Islet of Langerhans (tissue), 1 donor: ENCODE results near the gene EIF2B1.
"Not testable (repeated sequence)": the region's sequence is repeated elsewhere in the genome, so short reads cannot be mapped to it uniquely, and the experiment has no call there.

Experiments
- FAIRE-seq: peaks from one replicate; lab custom pipeline; 2011; peaks lifted over from hg19 to GRCh38; lab: Jason Lieb, UNC

EIF2B1 gene

DNA sequence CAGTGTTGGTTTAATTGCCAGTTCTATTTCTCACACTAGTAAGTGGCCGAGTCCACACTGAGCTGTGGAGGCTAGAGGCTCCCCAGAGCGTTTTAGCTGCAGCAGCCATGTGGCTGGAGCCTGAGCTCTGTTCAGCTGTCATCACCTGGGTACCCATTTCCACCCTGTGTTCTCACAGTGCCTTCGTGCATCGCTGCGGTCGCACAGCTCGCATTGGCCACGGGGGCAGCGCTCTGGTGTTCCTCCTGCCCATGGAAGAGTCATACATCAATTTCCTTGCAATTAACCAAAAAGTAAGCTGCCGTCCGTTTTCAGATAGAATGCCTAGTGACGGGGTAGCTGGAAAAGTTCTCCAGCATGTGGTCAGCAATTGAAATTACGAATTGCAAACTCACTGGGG is 15.9 kb downstream of the EIF2B1 start:
- FAIRE-seq, result no peak

DNA sequence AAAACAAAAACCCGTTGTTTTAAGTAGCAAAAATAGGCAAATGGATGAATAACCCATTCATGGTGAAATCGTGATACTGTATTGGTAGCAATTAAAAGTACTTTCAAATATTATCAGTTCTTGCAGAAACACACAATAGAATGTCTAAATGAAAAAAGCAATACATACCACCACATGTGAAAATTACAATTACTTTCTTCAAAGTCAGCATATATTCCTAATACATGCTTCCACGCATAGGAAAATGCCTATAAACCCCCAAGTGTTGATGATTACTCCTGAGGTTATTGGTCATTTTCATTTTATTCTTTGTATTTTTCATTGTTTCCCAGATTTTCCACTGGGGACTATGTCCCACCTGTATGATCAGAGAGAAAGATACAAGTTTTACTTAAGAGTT is 16.3 kb downstream of the EIF2B1 start:
- no peak for FAIRE-seq

DNA sequence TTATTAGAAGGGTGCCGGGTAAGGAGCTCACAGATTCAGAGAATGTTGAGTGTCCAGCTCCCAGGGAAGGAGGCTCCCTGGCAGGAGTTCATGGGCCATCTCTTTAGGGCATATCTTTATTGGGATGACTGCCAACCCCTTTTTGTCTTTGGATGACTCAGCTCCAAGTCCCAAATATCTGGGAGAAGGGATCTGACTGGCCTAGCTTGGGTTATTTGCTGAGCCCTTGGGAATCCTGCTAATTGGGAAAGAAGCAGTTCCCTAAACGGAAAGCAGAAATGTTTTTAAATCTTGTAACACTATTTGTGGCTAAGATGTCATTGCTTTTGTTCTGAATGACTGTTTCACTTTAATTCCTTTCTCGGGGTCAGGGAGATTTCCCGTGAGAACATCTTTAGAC is 19.0 kb downstream of the EIF2B1 start:
- FAIRE-seq, result no peak

DNA sequence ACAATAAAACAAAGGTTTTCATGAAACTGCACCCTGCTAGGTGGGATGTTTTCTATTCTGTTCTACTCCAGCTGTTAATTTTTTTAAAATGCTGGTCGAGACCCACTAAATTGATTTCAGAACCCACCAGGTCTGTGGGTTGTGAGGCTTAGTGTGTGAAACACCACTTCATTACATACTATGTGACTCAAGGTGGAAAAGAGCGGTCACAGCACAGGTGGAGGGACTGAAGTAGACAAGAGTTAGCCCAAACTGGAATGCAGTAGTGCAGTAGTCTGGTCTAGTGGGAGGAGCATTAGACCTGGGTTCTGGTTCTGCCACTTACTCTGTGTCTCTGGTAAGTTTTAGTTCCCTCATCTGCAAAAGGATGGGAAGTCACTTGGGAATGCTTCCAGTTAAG is 19.4 kb downstream of the EIF2B1 start:
- no peak for FAIRE-seq

DNA sequence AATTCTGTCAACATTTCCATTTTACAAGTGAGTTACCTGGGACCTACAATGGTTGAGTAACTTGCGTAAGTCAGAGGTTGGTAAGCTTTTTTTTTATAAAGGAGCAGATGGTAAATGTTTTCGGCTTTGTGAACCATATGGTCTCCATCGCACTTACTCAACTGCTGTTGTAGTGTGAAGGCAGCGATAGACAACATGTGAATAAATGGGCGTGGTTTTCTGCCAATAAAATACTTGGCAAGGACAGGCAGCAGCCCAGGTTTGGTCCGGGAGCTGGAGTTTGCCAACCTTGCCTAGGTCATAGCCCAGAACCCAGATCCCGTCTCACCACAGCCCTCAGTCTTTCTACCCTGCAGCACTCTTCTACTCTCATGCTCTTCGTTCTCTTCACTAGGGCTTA is 25.3 kb downstream of the EIF2B1 start:
- no peak for FAIRE-seq

DNA sequence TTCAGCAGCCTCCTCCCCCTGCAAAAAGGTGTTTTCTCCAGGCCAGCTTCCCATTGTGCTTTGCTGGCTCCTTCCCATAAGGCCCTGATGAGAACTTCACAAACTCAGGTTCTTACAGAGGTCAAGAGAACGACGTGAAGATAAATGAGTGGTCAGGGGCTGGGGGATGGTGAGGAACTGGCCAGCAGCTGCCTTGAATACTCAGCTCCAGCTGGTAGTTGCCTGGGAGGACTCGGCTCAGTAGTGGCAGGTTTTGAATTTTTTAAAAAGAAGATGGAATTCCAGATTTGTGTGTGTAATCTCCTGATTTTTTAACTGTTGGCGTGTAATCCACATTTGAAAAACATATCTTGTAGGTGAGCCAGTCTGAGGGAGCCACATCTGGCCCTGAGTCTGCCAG is 25.7 kb downstream of the EIF2B1 start:
- no peak for FAIRE-seq

DNA sequence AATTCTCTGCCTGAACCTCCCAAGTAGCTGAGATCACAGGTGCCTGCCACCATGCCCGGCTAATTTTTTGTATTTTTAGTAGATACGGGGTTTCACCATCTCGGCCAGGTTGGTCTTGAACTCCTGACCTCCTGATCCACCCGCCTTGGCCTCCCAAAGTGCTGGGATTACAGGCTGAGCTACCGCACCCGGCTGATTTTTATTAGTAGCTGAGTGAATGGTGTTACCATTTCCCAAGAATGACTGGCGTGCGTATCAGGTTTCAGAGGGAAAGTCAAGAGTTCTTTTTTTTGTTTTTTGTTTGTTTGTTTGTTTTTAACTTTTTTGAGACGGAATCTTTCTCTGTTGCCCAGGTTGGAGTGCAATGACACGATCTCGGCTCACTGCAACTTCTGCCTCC is 30.0 kb downstream of the EIF2B1 start:
- FAIRE-seq, result not testable (repeated sequence)

DNA sequence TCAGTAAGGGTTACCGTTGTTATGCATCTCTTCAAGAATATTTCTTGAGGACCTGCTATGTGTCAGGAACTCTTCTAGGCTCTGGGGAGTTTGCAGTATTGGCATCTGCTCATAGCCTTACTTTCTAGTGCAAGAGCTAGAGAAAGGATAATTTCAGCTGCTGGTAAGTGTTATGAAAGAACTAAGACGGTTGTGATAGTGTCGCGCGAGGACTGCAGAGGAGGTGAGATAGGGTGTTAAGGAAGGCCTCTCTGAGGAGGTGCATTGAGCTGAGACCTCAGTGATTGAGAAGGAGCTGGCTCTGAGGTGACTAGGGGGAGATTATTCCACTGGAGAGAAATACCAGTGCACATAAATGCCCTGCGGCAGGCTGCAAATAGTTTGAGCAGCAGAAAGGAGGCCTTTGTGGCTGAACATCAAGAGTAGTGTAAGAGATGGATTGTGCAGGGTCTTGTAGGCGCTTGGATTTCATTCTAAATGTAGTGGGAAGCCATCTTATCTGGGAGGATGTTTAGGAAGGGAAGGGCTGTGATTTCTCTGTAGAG is 30.8 kb downstream of the EIF2B1 start:
- no peak for FAIRE-seq

DNA sequence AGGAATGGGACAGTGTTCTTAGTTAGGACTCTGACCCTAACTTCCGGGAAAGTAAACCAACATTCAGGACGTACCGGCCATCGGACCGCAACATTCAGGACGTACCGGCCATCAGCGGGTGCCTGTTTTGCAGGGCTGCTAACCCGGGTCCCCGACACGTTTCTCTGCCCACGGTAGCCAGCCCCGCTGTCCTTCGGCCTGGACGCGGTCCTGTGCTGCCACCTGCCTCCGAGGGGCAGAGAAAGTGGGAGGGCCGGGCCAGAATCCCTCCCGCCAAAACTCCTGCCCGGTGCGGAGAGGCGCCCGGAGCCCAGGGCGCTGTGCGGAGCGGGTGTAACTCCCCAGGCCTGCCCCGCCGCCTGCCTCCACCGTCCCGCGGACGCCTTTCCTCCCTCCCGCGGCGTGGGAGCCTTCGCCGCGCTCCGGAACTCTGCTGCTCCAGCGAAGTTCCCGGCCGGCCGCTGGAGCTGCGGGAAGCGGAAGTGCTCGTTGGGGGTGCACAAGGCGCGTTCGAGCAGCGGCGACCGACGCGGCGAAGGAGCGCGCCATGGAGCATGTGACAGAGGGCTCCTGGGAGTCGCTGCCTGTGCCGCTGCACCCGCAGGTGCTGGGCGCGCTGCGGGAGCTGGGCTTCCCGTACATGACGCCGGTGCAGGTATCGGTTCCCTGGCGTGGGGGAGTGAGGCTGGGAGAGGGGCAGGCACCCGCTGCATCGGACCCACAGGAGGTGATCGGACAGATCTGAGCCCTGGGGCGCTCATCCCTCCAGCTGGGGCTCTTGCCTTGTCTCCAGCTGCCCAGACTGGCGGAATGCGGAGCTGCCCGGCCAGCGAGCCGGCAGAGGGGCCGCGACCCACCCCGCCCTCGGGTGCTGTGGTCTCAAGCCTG is 31.6 kb downstream of the EIF2B1 start, which contains the start of gene DDX55:
TSS of gene DDX55 (plus strand) at position 498 of the 888 bp plus-strand sequence. CDS start at position 548, 50 bp downstream.
- no peak for FAIRE-seq

DNA sequence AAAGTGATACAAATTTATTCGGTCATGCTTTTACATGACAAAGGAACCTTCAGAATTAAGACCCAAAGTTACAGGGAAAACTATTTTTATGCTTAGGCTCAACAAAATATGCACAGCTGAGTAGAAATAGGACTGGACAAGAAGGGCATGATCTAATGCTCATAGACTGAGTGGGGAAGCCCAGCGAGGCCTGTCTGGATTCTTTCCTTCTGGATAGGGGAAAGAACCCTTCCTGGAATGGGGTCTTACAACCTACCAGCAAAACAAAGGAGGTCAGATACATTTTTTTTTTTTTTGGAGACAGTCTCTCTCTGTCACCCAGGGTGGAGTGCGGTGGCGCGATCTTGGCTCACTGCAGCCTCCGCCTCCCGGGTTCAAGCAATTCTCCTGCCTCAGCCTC is 33.8 kb downstream of the EIF2B1 start:
- no peak for FAIRE-seq

DNA sequence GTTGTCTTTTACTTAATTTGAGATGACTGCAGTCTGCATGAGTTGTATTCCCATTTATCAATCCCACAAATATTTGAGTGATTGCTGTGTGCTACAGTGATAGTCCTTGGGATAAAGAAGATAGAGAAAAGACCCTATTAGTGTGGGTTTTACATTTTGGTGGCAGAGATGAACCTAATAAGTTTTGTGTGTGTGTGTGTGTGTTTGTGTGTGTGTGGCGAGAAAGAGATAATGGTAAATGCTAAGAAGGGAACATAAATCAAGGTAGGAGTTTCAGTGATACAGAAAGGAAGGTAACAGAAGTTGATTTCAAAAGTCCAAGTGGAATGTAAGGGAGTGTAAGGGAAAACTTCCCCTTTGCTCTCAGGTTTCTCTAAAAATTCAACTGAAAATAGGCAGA is 34.2 kb downstream of the EIF2B1 start:
- no peak for FAIRE-seq

DNA sequence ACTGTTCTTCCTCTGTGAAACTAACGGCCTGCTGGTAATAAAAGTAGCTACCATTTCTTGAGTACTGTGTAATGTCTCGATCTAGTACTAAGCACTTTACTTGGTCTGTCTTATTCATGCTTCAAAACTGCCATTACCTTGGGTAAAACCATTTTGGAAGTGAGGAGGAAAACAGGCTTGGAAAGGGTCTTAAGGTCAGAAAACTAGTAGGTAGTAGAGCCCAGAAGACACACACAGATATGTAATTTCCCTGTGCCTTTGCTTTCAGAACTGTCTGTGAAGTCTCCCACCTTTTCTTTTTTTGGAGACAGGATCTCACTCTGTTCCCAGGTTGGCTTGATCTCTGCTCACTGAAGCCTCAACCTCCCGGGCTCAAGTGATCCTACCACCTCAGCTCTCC is 35.0 kb downstream of the EIF2B1 start:
- FAIRE-seq, result no peak

DNA sequence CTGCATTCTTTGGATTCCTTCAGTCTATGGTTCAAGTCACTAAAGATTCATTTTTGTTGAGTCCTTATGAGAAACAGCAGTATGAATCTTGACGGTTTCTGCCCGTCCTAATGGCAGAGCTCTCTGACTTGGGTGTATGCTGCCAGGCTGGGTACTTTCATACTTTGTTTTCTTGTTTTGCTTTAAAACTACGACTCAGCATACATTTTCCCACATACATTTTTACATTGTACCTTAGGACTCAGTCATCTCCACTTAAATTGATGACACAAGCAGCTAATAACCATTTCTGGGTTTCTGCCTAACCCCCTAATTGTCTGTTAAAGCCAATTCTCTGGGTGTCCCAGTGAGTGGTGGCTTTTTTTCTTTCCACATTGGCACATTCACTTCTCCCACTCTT is 36.4 kb downstream of the EIF2B1 start:
- FAIRE-seq, result no peak

DNA sequence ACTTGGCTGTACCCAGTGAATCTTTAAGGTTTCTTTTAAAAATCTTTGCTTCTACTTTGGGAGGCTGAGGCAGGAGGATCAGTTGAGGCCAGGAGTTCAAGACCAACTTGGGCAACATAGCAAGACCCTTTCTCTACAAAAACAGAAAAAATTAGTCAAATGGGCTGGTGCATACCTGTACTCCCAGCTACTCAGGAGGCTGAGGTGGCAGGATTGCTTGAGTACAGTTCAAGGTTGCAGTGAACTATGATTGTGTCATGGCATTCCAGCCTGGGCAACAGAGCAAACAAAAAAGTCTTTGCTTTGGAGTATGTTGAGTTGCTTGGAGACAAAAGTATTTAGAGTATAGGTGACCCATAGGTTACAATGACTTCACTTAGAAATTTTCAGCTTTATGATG is 37.8 kb downstream of the EIF2B1 start:
- no peak for FAIRE-seq

DNA sequence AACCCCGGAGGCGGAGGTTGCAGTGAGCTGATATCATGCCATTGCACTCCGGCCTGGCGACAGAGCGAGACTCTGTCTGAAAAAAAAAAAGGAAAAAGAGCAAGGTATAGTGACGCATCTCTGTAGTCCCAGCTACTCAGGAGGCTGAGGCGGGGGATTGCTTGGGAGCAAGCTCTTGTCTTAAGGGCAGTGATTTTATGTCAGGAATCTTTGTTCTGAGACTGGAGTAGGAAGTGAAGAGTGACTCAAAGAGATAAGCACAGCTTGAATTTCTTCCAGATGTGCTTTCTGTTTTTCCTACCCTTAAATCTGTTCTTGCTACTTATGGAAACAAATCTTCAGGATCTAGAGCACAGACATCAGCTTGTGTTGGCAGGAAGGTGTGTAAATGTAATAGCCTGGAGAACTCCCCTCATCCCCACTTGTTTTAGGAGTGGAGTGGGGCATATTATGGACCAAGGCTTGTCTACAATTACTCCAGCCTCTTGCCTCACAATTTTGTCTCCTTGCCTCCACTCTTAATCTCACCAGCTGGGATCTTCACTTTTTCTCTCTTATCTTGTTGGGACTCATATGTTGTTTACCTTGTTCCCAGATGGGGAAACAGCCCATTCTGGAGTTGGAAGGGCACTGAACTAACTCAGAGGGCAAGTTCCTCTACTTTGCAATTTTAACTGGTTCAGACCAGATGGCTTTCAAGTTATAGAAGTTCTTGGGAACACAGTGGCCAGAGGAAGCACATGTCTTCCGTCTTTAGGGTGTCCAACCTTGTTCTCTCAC is 41.6 kb downstream of the EIF2B1 start:
- FAIRE-seq, result no peak

DNA sequence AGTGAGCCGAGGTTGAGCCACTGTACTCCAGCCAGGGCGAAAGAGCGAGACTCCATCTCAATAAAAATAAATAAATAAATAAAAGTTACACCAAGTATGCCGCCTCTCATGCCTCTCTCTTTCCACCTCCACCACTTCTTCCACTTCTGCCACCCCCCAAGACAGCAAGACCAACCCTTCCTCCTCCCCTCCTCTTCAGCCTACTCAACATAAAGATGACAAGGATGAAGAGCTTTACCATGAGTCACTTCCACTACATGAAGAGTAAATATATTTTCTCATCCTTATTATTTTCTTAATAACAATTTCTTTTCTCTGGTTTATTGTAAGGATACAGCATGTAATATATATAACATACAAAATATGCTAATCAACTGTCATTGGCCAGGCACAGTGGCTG is 52.7 kb downstream of the EIF2B1 start:
- FAIRE-seq, result no peak

DNA sequence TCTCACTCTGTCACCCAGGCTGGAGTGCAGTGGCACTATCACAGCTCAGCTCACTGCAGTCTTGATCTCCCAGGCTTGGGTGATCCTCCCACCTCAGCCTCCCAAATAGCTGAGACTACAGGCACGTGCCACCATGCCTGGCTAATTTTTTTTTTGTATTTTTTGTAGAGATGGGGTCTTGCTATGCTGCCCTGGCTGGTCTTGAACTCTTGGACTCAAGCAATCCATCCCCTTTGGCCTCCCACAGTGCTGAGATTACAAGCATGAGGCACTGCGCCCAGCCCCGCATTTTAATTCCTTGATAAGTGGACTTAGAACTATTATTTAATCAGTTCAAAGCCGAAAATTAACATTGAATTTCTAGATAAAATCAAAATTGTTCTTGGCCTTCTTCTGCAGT is 54.7 kb downstream of the EIF2B1 start:
- FAIRE-seq, result not testable (repeated sequence)

DNA sequence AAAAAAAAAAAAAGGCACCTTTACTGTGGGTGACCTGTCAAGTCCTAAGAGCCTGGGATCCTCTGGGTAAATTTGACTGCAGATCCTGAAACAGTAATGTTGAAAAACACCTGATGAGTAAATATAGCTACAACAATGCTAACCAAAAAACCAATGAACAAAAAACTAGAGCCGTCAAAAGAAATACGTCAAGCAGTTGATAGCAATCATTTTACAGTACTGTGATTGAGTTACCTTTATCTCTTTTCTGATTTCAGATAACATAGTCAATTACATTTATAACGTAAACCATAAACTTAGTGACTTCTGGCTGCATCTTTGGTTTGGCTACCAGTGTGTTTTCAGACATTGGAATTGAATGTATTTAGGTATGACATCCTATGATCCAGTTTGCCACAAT is 55.2 kb downstream of the EIF2B1 start:
- no peak for FAIRE-seq

DNA sequence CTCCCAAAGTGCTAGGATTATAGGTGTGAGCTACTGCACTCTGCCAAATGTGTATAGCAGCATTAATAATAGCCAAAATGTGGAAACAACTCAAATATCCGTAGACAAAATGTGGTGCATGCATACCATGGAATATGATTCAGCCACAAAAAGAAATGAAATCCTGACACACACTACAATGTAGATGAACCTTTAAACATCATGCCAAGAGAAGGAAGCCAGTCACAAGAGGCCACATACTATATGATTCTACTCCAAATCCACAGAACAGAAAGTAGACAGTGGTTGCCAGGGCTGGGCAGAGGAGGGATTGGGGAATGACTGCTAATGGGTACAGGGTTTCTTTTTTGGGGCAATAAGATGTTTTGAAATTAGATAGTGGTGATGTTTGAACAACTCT is 56.9 kb downstream of the EIF2B1 start:
- FAIRE-seq, result no peak

DNA sequence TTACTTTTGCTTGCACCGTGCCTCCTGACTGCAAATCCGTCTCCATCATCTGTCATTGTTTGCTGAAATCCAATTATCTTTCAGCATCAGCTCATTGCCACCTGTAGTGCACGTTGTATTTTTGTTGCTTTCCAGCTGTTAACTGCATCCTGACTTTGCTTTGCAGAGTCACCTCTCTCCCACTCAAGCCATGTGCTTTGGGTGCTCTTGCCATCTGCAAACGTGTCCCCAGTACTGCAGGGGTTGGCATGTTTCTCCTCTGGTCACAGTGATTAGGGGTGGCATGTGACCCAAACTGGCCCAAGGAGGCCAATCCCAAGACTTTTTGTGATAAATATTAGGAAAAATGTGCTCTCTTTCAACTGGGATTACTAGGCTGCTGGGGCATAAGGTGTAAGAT is 59.6 kb downstream of the EIF2B1 start:
- FAIRE-seq, result no peak

DNA sequence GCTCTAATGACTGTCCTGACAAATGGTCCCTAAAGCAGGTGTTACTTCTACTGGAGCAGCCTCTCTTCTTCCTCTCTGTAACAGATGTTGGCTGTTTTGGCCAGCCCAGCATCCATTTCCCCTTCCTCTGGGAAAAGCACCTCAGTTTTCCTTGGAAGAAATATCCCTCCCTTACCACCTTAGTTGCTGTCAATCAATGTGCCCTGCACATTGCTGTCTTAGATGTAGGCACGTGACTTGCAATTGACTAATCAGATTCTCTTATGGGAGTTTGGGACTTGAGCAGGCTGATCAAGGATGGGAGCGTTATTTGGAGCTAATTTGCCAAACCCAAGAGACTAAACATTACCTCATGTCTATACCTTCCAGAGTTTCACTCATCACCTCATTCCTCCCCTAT is 61.1 kb downstream of the EIF2B1 start:
- no peak for FAIRE-seq

DNA sequence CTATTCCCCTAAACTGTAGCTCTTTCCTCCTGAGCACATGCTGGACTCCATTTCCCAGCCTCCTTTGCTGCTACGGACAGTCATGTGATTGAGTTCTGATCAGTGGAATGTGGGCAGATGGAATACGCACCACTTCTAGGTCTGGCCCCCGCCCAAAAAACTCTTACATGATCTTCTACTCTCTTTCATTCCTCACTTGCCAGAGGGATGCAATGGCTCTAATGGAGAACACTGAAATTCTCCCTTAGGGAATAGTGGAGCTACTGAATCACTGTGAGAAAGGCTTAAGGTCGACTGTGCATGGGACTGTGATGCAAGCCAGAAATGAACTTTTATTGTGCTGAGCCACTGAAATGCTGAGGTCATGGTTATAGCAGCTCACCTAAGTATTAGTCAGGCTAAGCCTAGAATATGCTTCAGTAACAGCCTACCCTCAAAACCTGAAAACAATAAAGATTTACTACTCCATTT is 62.1 kb downstream of the EIF2B1 start:
- no peak for FAIRE-seq
